ENCODE data around the gene NKD1.

DNA sequence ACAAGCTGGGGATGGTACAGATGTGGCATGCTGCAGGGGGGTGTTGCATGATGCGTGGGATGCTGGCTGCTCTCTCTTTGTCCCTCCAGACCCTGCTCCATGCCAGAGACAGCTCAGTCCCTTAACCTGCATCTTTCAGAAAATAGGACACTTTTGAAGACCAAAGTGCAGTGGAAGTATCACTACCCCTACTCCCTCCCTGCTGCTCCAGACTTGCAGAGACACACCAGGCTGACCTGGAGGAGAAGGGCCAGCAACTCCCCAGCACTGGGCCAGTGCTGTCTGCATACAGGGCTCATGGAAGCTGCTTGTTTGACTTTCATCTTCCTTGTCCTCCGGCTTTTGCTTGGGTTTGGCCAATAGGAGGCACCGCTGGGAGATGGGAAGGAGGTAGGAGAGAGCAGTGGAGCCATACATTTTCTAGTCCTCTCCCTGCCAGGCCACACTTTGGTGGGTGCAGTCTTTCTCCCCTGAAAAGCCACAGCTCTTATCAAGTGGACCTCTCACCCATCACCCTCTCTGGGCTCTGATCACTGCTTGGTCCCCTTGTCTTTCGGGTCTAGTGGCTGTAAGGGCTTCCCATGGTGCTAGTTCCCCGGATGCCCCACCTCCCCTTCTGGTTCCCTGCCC lies 46.1 kb upstream of the NKD1 start:
- TF ChIP-seq, protein P1, sequence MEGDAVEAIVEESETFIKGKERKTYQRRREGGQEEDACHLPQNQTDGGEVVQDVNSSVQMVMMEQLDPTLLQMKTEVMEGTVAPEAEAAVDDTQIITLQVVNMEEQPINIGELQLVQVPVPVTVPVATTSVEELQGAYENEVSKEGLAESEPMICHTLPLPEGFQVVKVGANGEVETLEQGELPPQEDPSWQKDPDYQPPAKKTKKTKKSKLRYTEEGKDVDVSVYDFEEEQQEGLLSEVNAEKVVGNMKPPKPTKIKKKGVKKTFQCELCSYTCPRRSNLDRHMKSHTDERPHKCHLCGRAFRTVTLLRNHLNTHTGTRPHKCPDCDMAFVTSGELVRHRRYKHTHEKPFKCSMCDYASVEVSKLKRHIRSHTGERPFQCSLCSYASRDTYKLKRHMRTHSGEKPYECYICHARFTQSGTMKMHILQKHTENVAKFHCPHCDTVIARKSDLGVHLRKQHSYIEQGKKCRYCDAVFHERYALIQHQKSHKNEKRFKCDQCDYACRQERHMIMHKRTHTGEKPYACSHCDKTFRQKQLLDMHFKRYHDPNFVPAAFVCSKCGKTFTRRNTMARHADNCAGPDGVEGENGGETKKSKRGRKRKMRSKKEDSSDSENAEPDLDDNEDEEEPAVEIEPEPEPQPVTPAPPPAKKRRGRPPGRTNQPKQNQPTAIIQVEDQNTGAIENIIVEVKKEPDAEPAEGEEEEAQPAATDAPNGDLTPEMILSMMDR (IDR thresholded peaks at IDR 0.05) = no peak
- no peak for TF ChIP-seq POLR2A (IDR thresholded peaks at IDR 0.05)

All from uterus (tissue), 2 donors.